Measurements from ENCODE around the gene GPC1.

Gene GPC1

GRCh38 chr2:240429341-240429871 is 6.1 kb upstream of the GPC1 start:
- DNase-seq (ENCODE audit: low read depth in 1 of 2, low spot score in 1 of 2): no peak

- no peak for DNase-seq (ENCODE audit: low read depth in 1 of 2, low spot score in 1 of 2)
These were observed 5.5 kb upstream of the GPC1 start for GRCh38 chr2:240429872-240430491.

GRCh38 chr2:240430595-240430994 is 4.9 kb upstream of the GPC1 start:
- no peak for DNase-seq (ENCODE audit: low read depth in 1 of 2, low spot score in 1 of 2)

- DNase-seq (ENCODE audit: low read depth in 1 of 2, low spot score in 1 of 2): no peak
These were observed 4.2 kb upstream of the GPC1 start for GRCh38 chr2:240431271-240431660.

- no peak for DNase-seq (ENCODE audit: low read depth in 1 of 2, low spot score in 1 of 2)
These were observed 3.6 kb upstream of the GPC1 start for GRCh38 chr2:240431661-240432424.

- no peak for DNase-seq (ENCODE audit: low read depth in 1 of 2, low spot score in 1 of 2)
These were observed 3.0 kb upstream of the GPC1 start for GRCh38 chr2:240432430-240432819.

- DNase-seq (ENCODE audit: low read depth in 1 of 2, low spot score in 1 of 2): no peak
These were observed 2.4 kb upstream of the GPC1 start for GRCh38 chr2:240432820-240433801.

- no peak for DNase-seq (ENCODE audit: low read depth in 1 of 2, low spot score in 1 of 2)
These were observed 1.3 kb upstream of the GPC1 start for GRCh38 chr2:240433973-240434727.

GRCh38 chr2:240434728-240435456 is 571 bp upstream of the GPC1 start:
- peak; percentile 75 to 77 for DNase-seq (ENCODE audit: low read depth in 1 of 2, low spot score in 1 of 2)

- no peak for DNase-seq (ENCODE audit: low read depth in 1 of 2, low spot score in 1 of 2)
These were observed 652 bp downstream of the GPC1 start for GRCh38 chr2:240435948-240436682.

GRCh38 chr2:240436683-240437550 is 1.5 kb downstream of the GPC1 start:
- DNase-seq (ENCODE audit: low read depth in 1 of 2, low spot score in 1 of 2): no peak

GRCh38 chr2:240437551-240437860 is 2.0 kb downstream of the GPC1 start:
- no peak for DNase-seq (ENCODE audit: low read depth in 1 of 2, low spot score in 1 of 2)

GRCh38 chr2:240437861-240438809 is 2.7 kb downstream of the GPC1 start:
- peak; percentile 42 to 60 for DNase-seq (ENCODE audit: low read depth in 1 of 2, low spot score in 1 of 2)

- no peak for DNase-seq (ENCODE audit: low read depth in 1 of 2, low spot score in 1 of 2)
These were observed 3.6 kb downstream of the GPC1 start for GRCh38 chr2:240438810-240439697.

GRCh38 chr2:240439698-240440151 is 4.3 kb downstream of the GPC1 start:
- no peak for DNase-seq (ENCODE audit: low read depth in 1 of 2, low spot score in 1 of 2)

GRCh38 chr2:240440251-240440650 is 4.8 kb downstream of the GPC1 start:
- no peak for DNase-seq (ENCODE audit: low read depth in 1 of 2, low spot score in 1 of 2)

All from stimulated activated CD4-positive, alpha-beta T cell treated with anti-CD3 and anti-CD28 coated beads, Interleukin-15, amount 100 ng/mL, for 1 hour (primary cell).